Fibroblast of lung (primary cell): Measurements from ENCODE around the gene PGF. TPM values are rescaled to one million over a fixed set of nuclear protein-coding genes. Genes with fewer than 3 reads are reported as not detected.

Source experiments
- DNase-seq, 2 donors: peaks; one replicate each; pipeline versions ENCODE4 v3.0.0 to v3.0.0-alpha.2; 2010; ENCODE audit warnings: low read depth in 2 of 2
- H2AFZ ChIP-seq: 2 replicates; pipeline ENCODE4 v1.5.1; 2012; ENCODE audit warnings: low read length, control low read depth, inconsistent platforms
- H3K27ac ChIP-seq: 2 replicates; pipeline ENCODE4 v1.5.1; 2011; ENCODE audit warnings: low read length, control low read depth; ENCODE audit not compliant: insufficient read depth
- H3K27me3 ChIP-seq: 2 replicates; pipeline ENCODE4 v1.5.1; 2011; ENCODE audit warnings: mild to moderate bottlenecking, low read length; ENCODE audit not compliant: control insufficient read depth, insufficient read depth
- H3K36me3 ChIP-seq: 2 replicates; pipeline ENCODE4 v1.5.1; 2011; ENCODE audit warnings: low read length; ENCODE audit not compliant: control insufficient read depth, insufficient read depth
- H3K4me1 ChIP-seq: 2 replicates; pipeline ENCODE4 v1.5.1; 2011; ENCODE audit warnings: low read length; ENCODE audit not compliant: control insufficient read depth, insufficient read depth; ENCODE audit errors: extremely low read depth
- H3K4me2 ChIP-seq: 2 replicates; pipeline ENCODE4 v1.5.1; 2011; ENCODE audit warnings: low read length, control low read depth; ENCODE audit not compliant: insufficient read depth; ENCODE audit errors: extremely low read depth
- H3K4me3 ChIP-seq, 4 experiments: fragments of 200-600 bp in 1 of 4; sonication (generic) in 1 of 4; replicated peaks in 1 of 4; 2 replicates each; pipeline ENCODE4 v1.5.1; 2011 to 2016; ENCODE audit warnings: low read length in 4 of 4, low read depth in 3 of 4, mild to moderate bottlenecking in 3 of 4, control low read depth in 2 of 4, inconsistent platforms in 1 of 4, mixed read lengths in 1 of 4; ENCODE audit not compliant: insufficient read depth in 1 of 4; ENCODE audit errors: control extremely low read depth in 1 of 4
- H3K79me2 ChIP-seq: 2 replicates; pipeline ENCODE4 v1.5.1; 2012; ENCODE audit warnings: mild to moderate bottlenecking, low read length, inconsistent platforms; ENCODE audit not compliant: control insufficient read depth, insufficient read depth
- H3K9ac ChIP-seq: 2 replicates; pipeline ENCODE4 v1.5.1; 2011; ENCODE audit warnings: mild to moderate bottlenecking, low read length, control low read depth; ENCODE audit not compliant: insufficient read depth
- H3K9me3 ChIP-seq: 2 replicates; pipeline ENCODE4 v1.5.1; 2012; ENCODE audit warnings: low read depth, low read length; ENCODE audit not compliant: control insufficient read depth, insufficient read depth
- H4K20me1 ChIP-seq: 2 replicates; pipeline ENCODE4 v1.5.1; 2011; ENCODE audit warnings: low read length; ENCODE audit not compliant: control insufficient read depth, insufficient read depth; ENCODE audit errors: extremely low read depth
- EZH2 ChIP-seq: IDR thresholded peaks from 2 replicates; pipeline ENCODE4 v1.5.1; 2012; ENCODE audit warnings: low read length, control low read depth, mild to moderate bottlenecking; ENCODE audit errors: missing control alignments
- polyA plus RNA-seq, 2 donors: library from polyadenylated mRNA; depleted of rRNA in 1 of 2; stranded (reverse) in 1 of 2; unstranded in 1 of 2; fragments of >200 nt; gene quantifications; 2 replicates each; pipeline ENCODE4 v1.2.1, GENCODE V29; 2011 to 2012; ENCODE audit warnings: missing spikeins in 1 of 2
- total RNA-seq: library from RNA; depleted of rRNA; stranded (reverse); fragments of >200 nt; gene quantifications from 2 replicates; pipeline ENCODE4 v1.2.1, GENCODE V29; 2014
- TF ChIP-seq, protein P1 (sequence below), 2 donors: IDR thresholded peaks in 1 of 2; conservative IDR thresholded peaks in 1 of 2; 1 replicate in 1 of 2; 2 replicates in 1 of 2; pipeline ENCODE4 v1.5.1; 2011 to 2012; ENCODE audit warnings: low read length in 2 of 2, control low read depth in 1 of 2, inconsistent platforms in 1 of 2, low read depth in 1 of 2, mild to moderate bottlenecking in 1 of 2

PGF gene
- total and polyA plus RNA-seq, 2 donors (not counting 1 experiment from before 2014, with no cell fraction given), result 1.1 to 7.6 TPM

DNA sequence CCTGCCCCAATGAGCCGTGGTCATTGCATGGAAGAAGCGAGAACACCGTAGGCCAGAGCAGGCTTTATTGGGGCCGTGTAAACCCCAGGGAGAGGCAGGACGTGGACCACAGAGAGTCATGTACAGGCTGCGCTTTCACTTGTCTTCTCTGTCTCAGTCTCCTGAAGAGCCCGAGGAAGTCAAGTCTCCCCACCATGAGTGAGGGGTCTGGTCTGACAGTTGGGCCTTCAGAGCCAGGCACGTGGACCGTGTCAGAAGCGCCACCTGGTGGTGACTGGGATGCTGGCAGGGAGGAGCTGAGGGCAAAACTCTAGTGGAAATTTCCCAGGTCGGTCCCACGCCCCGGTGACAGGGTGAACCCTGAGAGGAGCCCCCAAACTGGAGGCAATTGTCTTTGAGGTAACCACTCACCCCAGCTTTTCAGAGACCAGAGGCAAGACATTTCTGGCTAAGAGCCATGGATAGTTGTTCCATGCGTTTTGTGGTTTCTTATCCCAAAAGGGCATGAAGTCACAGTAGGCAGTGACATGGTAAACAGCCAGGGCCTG is 49.7 kb downstream of the PGF start:
- TF ChIP-seq, protein P1, sequence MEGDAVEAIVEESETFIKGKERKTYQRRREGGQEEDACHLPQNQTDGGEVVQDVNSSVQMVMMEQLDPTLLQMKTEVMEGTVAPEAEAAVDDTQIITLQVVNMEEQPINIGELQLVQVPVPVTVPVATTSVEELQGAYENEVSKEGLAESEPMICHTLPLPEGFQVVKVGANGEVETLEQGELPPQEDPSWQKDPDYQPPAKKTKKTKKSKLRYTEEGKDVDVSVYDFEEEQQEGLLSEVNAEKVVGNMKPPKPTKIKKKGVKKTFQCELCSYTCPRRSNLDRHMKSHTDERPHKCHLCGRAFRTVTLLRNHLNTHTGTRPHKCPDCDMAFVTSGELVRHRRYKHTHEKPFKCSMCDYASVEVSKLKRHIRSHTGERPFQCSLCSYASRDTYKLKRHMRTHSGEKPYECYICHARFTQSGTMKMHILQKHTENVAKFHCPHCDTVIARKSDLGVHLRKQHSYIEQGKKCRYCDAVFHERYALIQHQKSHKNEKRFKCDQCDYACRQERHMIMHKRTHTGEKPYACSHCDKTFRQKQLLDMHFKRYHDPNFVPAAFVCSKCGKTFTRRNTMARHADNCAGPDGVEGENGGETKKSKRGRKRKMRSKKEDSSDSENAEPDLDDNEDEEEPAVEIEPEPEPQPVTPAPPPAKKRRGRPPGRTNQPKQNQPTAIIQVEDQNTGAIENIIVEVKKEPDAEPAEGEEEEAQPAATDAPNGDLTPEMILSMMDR (conservative IDR thresholded peaks at IDR 0.05 in 1 of 2, IDR thresholded peaks at IDR 0.05 in 1 of 2; ENCODE audit: low read depth in 1 of 2, low read length in 2 of 2), result peak; percentile 91 to 98
- no peak for TF ChIP-seq EZH2
- Histone ChIP-seq H3K4me2 (no peak overlapping the region), H3K9me3 (no peaks in the 10 kb centered on the region), H2AFZ (no peak overlapping the region), H3K27ac (peak overlapping the region; percentile 19), H3K4me3 (no peak overlapping the region), H4K20me1 (no peaks in the 10 kb centered on the region), H3K36me3 (peaks cover 17% of the 10 kb centered on the region), H3K79me2 (no peaks in the 10 kb centered on the region), H3K27me3 (no peaks in the 10 kb centered on the region), H3K4me1 (peaks cover 6% of the 10 kb centered on the region), H3K9ac (no peak overlapping the region)
- peak; percentile 20 to 53 for DNase-seq

- no peak for DNase-seq
- Histone ChIP-seq H3K36me3 (peaks cover 17% of the 10 kb centered on the region), H3K4me3 (no peak overlapping the region), H2AFZ (no peak overlapping the region), H3K4me1 (peaks cover 3% of the 10 kb centered on the region), H3K27me3 (no peaks in the 10 kb centered on the region), H4K20me1 (no peaks in the 10 kb centered on the region), H3K4me2 (no peak overlapping the region), H3K9ac (no peak overlapping the region), H3K9me3 (no peaks in the 10 kb centered on the region), H3K79me2 (no peaks in the 10 kb centered on the region), H3K27ac (no peak overlapping the region)
- no peak for TF ChIP-seq EZH2
- TF ChIP-seq, protein P1 (conservative IDR thresholded peaks at IDR 0.05 in 1 of 2, IDR thresholded peaks at IDR 0.05 in 1 of 2; ENCODE audit: low read depth in 1 of 2, low read length in 2 of 2), result no peak
These were observed 50.5 kb downstream of the PGF start for GRCh38 chr14:74904635-74905503.

DNA sequence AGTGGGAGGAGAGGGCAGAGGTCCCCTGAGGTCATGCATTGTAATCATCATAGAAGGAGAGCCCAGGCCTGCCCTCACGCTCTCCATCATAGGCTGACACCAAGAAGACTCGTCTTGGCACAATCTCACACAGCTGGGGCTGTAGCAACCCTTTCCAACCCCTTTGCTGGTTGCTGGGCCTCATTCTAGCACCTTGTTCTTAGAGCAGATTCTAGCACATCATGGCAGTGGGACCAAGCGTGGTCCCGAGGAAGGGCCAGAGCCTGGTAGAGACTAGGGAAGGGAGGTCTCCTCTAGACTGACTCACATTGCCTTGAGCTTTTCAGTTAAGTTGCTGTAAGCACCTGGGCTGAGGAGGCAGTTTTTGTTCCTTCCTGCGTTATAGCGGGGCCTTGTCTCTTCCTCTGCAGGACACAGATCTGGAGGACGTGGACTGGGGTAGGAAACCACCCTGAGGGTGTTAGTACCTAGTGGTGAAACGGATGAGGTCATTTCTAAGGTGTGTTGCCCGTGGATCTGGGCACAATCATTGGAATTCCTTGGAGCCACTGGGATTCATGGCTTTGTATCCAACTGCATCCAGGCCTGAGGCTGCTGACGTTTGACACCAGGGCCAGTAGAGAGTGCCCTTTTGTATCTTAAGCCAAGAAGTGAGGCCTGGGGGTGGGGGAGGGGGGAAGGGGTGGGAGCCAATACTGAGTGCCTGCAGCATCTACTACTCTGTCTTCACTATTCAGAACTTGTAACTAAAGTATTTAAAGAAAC is 52.3 kb downstream of the PGF start:
- no peak for DNase-seq
- Histone ChIP-seq H3K4me1 (peaks cover 3% of the 10 kb centered on the region), H3K4me2 (no peak overlapping the region), H3K27me3 (no peaks in the 10 kb centered on the region), H3K9me3 (no peaks in the 10 kb centered on the region), H3K4me3 (no peak overlapping the region), H2AFZ (no peak overlapping the region), H4K20me1 (no peaks in the 10 kb centered on the region), H3K27ac (no peak overlapping the region), H3K36me3 (peaks cover 26% of the 10 kb centered on the region), H3K79me2 (no peaks in the 10 kb centered on the region), H3K9ac (no peak overlapping the region)
- no peak for TF ChIP-seq EZH2
- TF ChIP-seq, protein P1 (conservative IDR thresholded peaks at IDR 0.05 in 1 of 2, IDR thresholded peaks at IDR 0.05 in 1 of 2; ENCODE audit: low read depth in 1 of 2, low read length in 2 of 2), result no peak
